A549 (cell line): Measurements from ENCODE around the gene TXNRD2. TPM values are rescaled to one million over a fixed set of nuclear protein-coding genes. Genes with fewer than 3 reads are reported as not detected.

Source experiments
- ATAC-seq, 2 experiments: fragments of 200-7000 bp in 1 of 2; fragments of >200 bp in 1 of 2; cut with Nextera tagmentation in 1 of 2; cut with Tn5 transposase in 1 of 2; 3 replicates each; pipeline versions ENCODE4 v1.8.0 to v1.9.1; 2018 to 2020; ENCODE audit warnings: mild to moderate bottlenecking in 1 of 2, moderate library complexity in 1 of 2
- CTCF ChIA-PET: fragments of 300-600 bp; sonication (Branson Sonifier 250); formaldehyde crosslinking; extraction: SDS; loops from one replicate; lab custom pipeline; 2021; ENCODE audit warnings: antibody characterized with exemption, inconsistent platforms; lab: Yijun Ruan, JAX
- POLR2A ChIA-PET: fragments of 350-600 bp; formaldehyde crosslinking; extraction: SDS; loops from one replicate; lab custom pipeline; 2021; ENCODE audit warnings: antibody characterized with exemption, inconsistent platforms; lab: Yijun Ruan, JAX
- DNase-seq, 2 experiments: peaks; one replicate each; pipeline versions ENCODE4 v3.0.0 to v3.0.0-alpha.2; 2011 to 2016; ENCODE audit warnings: low read depth in 1 of 2, low spot score in 1 of 2
- FAIRE-seq: peaks from 2 replicates; lab custom pipeline; 2011; peaks lifted over from hg19 to GRCh38; lab: Jason Lieb, UNC
- H3K27ac ChIP-seq, 2 experiments: fragments of >200 bp; sonication (Bioruptor Twin); formaldehyde crosslinking; 3 replicates each; pipeline ENCODE4 v1.5.1; 2016 to 2017
- H3K4me1 ChIP-seq: fragments of >200 bp; sonication (Bioruptor Twin); formaldehyde crosslinking; 3 replicates; pipeline ENCODE4 v1.6.1; 2016
- H3K4me2 ChIP-seq: fragments of >200 bp; sonication (Bioruptor Twin); formaldehyde crosslinking; 3 replicates; pipeline ENCODE4 v1.6.1; 2016
- H3K4me3 ChIP-seq: fragments of >200 bp; sonication (Bioruptor Twin); formaldehyde crosslinking; 3 replicates; pipeline ENCODE4 v1.5.1; 2016
- H3K9me3 ChIP-seq: fragments of >200 bp; sonication (Bioruptor Twin); formaldehyde crosslinking; 3 replicates; pipeline ENCODE4 v1.6.1; 2016
- BCL3 ChIP-seq: fragments of >200 bp; sonication (Bioruptor Twin); formaldehyde crosslinking; IDR thresholded peaks from 3 replicates; pipeline ENCODE4 v1.6.1; 2016
- CHD2 ChIP-seq: fragments of 150-350 bp; IDR thresholded peaks from 2 replicates; pipeline ENCODE4 v1.6.1; 2014; ENCODE audit warnings: low read length; ENCODE audit not compliant: partially characterized antibody
- EHMT2 ChIP-seq: fragments of 200-600 bp; sonication (generic); IDR thresholded peaks from 2 replicates; pipeline ENCODE4 v1.6.1; 2016; ENCODE audit warnings: antibody characterized with exemption, low read depth, mild to moderate bottlenecking, moderate library complexity
- ELK1 ChIP-seq: fragments of 150-350 bp; IDR thresholded peaks from 2 replicates; pipeline ENCODE4 v1.6.1; 2014; ENCODE audit warnings: low read depth, mild to moderate bottlenecking, low read length
- FOSB ChIP-seq: fragments of 250-450 bp; sonication (Bioruptor Pico); IDR thresholded peaks from 2 replicates; pipeline ENCODE4 v1.5.0; 2020; ENCODE audit warnings: mild to moderate bottlenecking, moderate library complexity
- HDAC2 ChIP-seq: fragments of 200-600 bp; sonication (generic); IDR thresholded peaks from 2 replicates; pipeline ENCODE4 v1.6.1; 2016
- HES2 ChIP-seq: fragments of >200 bp; sonication (Bioruptor Twin); formaldehyde crosslinking; IDR thresholded peaks from 2 replicates; pipeline ENCODE4 v1.6.1; 2016
- HOXA7 ChIP-seq: fragments of 250-450 bp; sonication (Bioruptor Pico); IDR thresholded peaks from 2 replicates; pipeline ENCODE4 v1.5.0; 2020; ENCODE audit warnings: mild to moderate bottlenecking, moderate library complexity
- JUN ChIP-seq, 2 experiments: fragments of >200 bp; sonication (Bioruptor Twin); formaldehyde crosslinking; IDR thresholded peaks; 2 replicates in 1 of 2; 3 replicates in 1 of 2; pipeline ENCODE4 v1.6.1; 2016 to 2017
- KDM1A ChIP-seq: fragments of 200-600 bp; sonication (generic); IDR thresholded peaks from 2 replicates; pipeline ENCODE4 v1.6.1; 2016; ENCODE audit warnings: low read depth, mild to moderate bottlenecking
- KDM5A ChIP-seq: fragments of 200-600 bp; sonication (generic); IDR thresholded peaks from 2 replicates; pipeline ENCODE4 v1.6.1; 2016; ENCODE audit warnings: antibody characterized with exemption, mild to moderate bottlenecking
- MAX ChIP-seq: IDR thresholded peaks from 2 replicates; pipeline ENCODE4 v1.6.1; 2012
- NPAS2 ChIP-seq: fragments of 250-450 bp; sonication (Bioruptor Pico); IDR thresholded peaks from 2 replicates; pipeline ENCODE4 v1.8.0; 2022; ENCODE audit warnings: mild to moderate bottlenecking, moderate library complexity, borderline replicate concordance
- NR3C1 ChIP-seq: fragments of >200 bp; sonication (Bioruptor Twin); formaldehyde crosslinking; IDR thresholded peaks from 3 replicates; pipeline ENCODE4 v1.6.1; 2017
- PHF8 ChIP-seq: fragments of 200-600 bp; sonication (generic); IDR thresholded peaks from 2 replicates; pipeline ENCODE4 v1.6.1; 2016; ENCODE audit warnings: low read depth, mild to moderate bottlenecking, antibody characterized with exemption, moderate library complexity, borderline replicate concordance
- REST ChIP-seq: fragments of 200-600 bp; sonication (generic); IDR thresholded peaks from 2 replicates; pipeline ENCODE4 v1.6.1; 2016; ENCODE audit warnings: antibody characterized with exemption, mild to moderate bottlenecking, moderate library complexity
- RFX5 ChIP-seq: fragments of 450-650 bp; IDR thresholded peaks from 2 replicates; pipeline ENCODE4 v1.7.1; 2014; ENCODE audit warnings: antibody characterized with exemption, mild to moderate bottlenecking, moderate library complexity
- RNF2 ChIP-seq: fragments of 200-600 bp; sonication (generic); IDR thresholded peaks from 2 replicates; pipeline ENCODE4 v1.6.1; 2016; ENCODE audit warnings: low read depth, mild to moderate bottlenecking, antibody characterized with exemption, moderate library complexity, borderline replicate concordance
- TP53 ChIP-seq: fragments of 250-450 bp; sonication (Bioruptor Pico); IDR thresholded peaks from 2 replicates; pipeline ENCODE4 v1.5.0; 2021; ENCODE audit warnings: mild to moderate bottlenecking, moderate library complexity
- ZC3H11A ChIP-seq: fragments of 450-650 bp; IDR thresholded peaks from 2 replicates; pipeline ENCODE4 v1.6.1; 2014; ENCODE audit warnings: antibody characterized with exemption, mild to moderate bottlenecking
- ZFP36 ChIP-seq: fragments of 450-650 bp; IDR thresholded peaks from 2 replicates; pipeline ENCODE4 v1.6.1; 2014; ENCODE audit warnings: borderline replicate concordance; ENCODE audit not compliant: partially characterized antibody
- ZNF302 ChIP-seq: fragments of 250-450 bp; sonication (Bioruptor Pico); IDR thresholded peaks from 2 replicates; pipeline ENCODE4 v1.9.0; 2021; ENCODE audit warnings: inconsistent platforms, mild to moderate bottlenecking, moderate library complexity
- ZSCAN20 ChIP-seq: fragments of 250-450 bp; sonication (Bioruptor Pico); IDR thresholded peaks from 2 replicates; pipeline ENCODE4 v1.8.0; 2022; ENCODE audit warnings: mild to moderate bottlenecking, moderate library complexity
- WGBS: methylation state at CpG from one replicate; pipeline ENCODE4 v1.1.6; 2017; ENCODE audit errors: missing lambda C conversion rate; 5-methylcytosine and 5-hydroxymethylcytosine counted together
- polyA plus RNA-seq, 4 experiments: library from polyadenylated mRNA; depleted of rRNA in 3 of 4; stranded (reverse); fragments of >200 nt; fragmentation: RNase III in 1 of 4; extraction: RNeasy Plus Mini Kit Qiagen cat#74134 plus additional on column Dnase treatment in 1 of 4; gene quantifications; 2 replicates in 3 of 4; 3 replicates in 1 of 4; pipeline ENCODE4 v1.2.3, GENCODE V29; 2011 to 2017

The TXNRD2 gene
- polyA plus RNA-seq, 2 of the 4 experiments (the other 2 are of a cell fraction), result 16.3 to 25.6 TPM

- Histone ChIP-seq H3K4me2 (no peak overlapping the region), H3K4me3 (no peak overlapping the region), H3K27ac (no peak overlapping the region), H3K4me1 (no peaks in the 10 kb centered on the region), H3K9me3 (no peaks in the 10 kb centered on the region)
- ChIA-PET POLR2A (no interaction called here), CTCF (interaction anchor here (0.6 to 1.2 kb wide), 4 partner anchors 12 to 238 kb away, joined by 3 read pairs; no protein-coding TSS in a partner anchor)
- ATAC-seq (no peak), DNase-seq (no peak), FAIRE-seq (no peak)
- TF ChIP-seq HES2 (no peak), PHF8 (no peak), FOSB (CRISPR knock-in tag) (no peak), HDAC2 (no peak), NR3C1 (no peak), ZC3H11A (no peak), TP53 (CRISPR knock-in tag) (no peak), NPAS2 (CRISPR knock-in tag) (no peak), JUN (IDR thresholded peaks at IDR 0.05) (no peak), EHMT2 (no peak), ZNF302 (CRISPR knock-in tag) (no peak), REST (no peak), RNF2 (no peak), ELK1 (no peak), KDM5A (no peak), ZSCAN20 (CRISPR knock-in tag) (no peak), HOXA7 (CRISPR knock-in tag) (no peak), ZFP36 (no peak)
- WGBS, result 97% methylated on average over 3 of the region's 3 CpGs
These were observed 73.3 kb downstream of the TXNRD2 start for GRCh38 chr22:19868333-19868732.

GRCh38 chr22:19867617-19868016 lies 74.0 kb downstream of the TXNRD2 start:
- Histone ChIP-seq H3K27ac (no peak overlapping the region), H3K4me1 (no peaks in the 10 kb centered on the region), H3K4me2 (no peak overlapping the region), H3K4me3 (no peak overlapping the region), H3K9me3 (no peaks in the 10 kb centered on the region)
- no peak for ATAC-seq
- CTCF ChIA-PET, result interaction anchor here (0.8 to 1.8 kb wide), 3 partner anchors 12 to 137 kb away, joined by 3 to 8 read pairs (median 3); no protein-coding TSS in a partner anchor
- POLR2A ChIA-PET, result no interaction called here
- no peak for FAIRE-seq
- WGBS, result 79% methylated on average over 7 of the region's 7 CpGs
- no peak for DNase-seq
- TF ChIP-seq RFX5 (no peak), CHD2 (no peak), BCL3 (no peak), HOXA7 (CRISPR knock-in tag) (no peak), KDM1A (no peak), ZC3H11A (no peak), MAX (no peak), KDM5A (no peak)
